Dedifferentiated amniotic fluid mesenchymal stem cell (primary cell): ENCODE results near the gene RBM26.

Source experiments
- DNase-seq: peaks from one replicate; pipeline ENCODE4 v3.0.0-alpha.2; 2016; ENCODE audit errors: extremely low spot score

Gene RBM26

GRCh38 chr13:79336966-79337365 lies 69.1 kb downstream of the RBM26 start:
- DNase-seq = no peak

- no peak for DNase-seq
Observed at GRCh38 chr13:79328510-79328909, 77.5 kb downstream of the RBM26 start.

GRCh38 chr13:79320433-79320832 lies 85.6 kb downstream of the RBM26 start:
- no peak for DNase-seq

- DNase-seq = no peak
Observed at GRCh38 chr13:79318664-79319063, 87.4 kb downstream of the RBM26 start.

GRCh38 chr13:79317856-79318255 lies 88.2 kb downstream of the RBM26 start:
- no peak for DNase-seq

GRCh38 chr13:79314652-79315051 lies 91.4 kb downstream of the RBM26 start:
- DNase-seq = no peak

- DNase-seq = no peak
Observed at GRCh38 chr13:79312340-79312855, 93.7 kb downstream of the RBM26 start.

GRCh38 chr13:79311386-79311785 lies 94.7 kb downstream of the RBM26 start:
- DNase-seq = no peak

- DNase-seq = no peak
Observed at GRCh38 chr13:79309690-79310089, 96.4 kb downstream of the RBM26 start.

GRCh38 chr13:79307866-79308298 lies 98.2 kb downstream of the RBM26 start:
- DNase-seq = no peak

GRCh38 chr13:79307433-79307861 lies 98.6 kb downstream of the RBM26 start:
- no peak for DNase-seq

- no peak for DNase-seq
Observed at GRCh38 chr13:79306650-79307049, 99.4 kb downstream of the RBM26 start.

GRCh38 chr13:79297128-79297527 lies 108.9 kb downstream of the RBM26 start:
- no peak for DNase-seq

- DNase-seq = no peak
Observed at GRCh38 chr13:79295906-79296706, 109.9 kb downstream of the RBM26 start.

- no peak for DNase-seq
Observed at GRCh38 chr13:79290595-79291244, 115.3 kb downstream of the RBM26 start.

- DNase-seq = no peak
Observed at GRCh38 chr13:79289571-79289970, 116.5 kb downstream of the RBM26 start.

- DNase-seq = no peak
Observed at GRCh38 chr13:79287939-79288795, 117.9 kb downstream of the RBM26 start.

GRCh38 chr13:79285159-79285558 lies 120.9 kb downstream of the RBM26 start:
- DNase-seq = no peak

- no peak for DNase-seq
Observed at GRCh38 chr13:79283742-79284141, 122.3 kb downstream of the RBM26 start.

- no peak for DNase-seq
Observed at GRCh38 chr13:79282976-79283375, 123.1 kb downstream of the RBM26 start.

- no peak for DNase-seq
Observed at GRCh38 chr13:79282508-79282907, 123.5 kb downstream of the RBM26 start.

- no peak for DNase-seq
Observed at GRCh38 chr13:79281339-79281747, 124.7 kb downstream of the RBM26 start.
